Measurements from ENCODE around the gene NOL3.
A peak's percentile ranks its signal among the peaks of the same experiment; 100 is the strongest.

NOL3 gene

GRCh38 chr16:67173323-67173722 lies 3.0 kb downstream of the NOL3 start:
- DNase-seq = no peak

GRCh38 chr16:67173808-67174705 lies 3.7 kb downstream of the NOL3 start:
- DNase-seq = no peak

- DNase-seq = no peak
Measured at GRCh38 chr16:67174706-67175231, 4.4 kb downstream of the NOL3 start.

GRCh38 chr16:67176662-67177061 lies 6.3 kb downstream of the NOL3 start:
- DNase-seq = no peak

- DNase-seq = peak; percentile 37
Measured at GRCh38 chr16:67177743-67178699, 7.7 kb downstream of the NOL3 start.

- DNase-seq = no peak
Measured at GRCh38 chr16:67179421-67180080, 9.2 kb downstream of the NOL3 start.

- no peak for DNase-seq
Measured at GRCh38 chr16:67180166-67180565, 9.8 kb downstream of the NOL3 start.

GRCh38 chr16:67181346-67181745 lies 11.0 kb downstream of the NOL3 start:
- DNase-seq = no peak

- no peak for DNase-seq
Measured at GRCh38 chr16:67182288-67182687, 11.9 kb downstream of the NOL3 start.

- no peak for DNase-seq
Measured at GRCh38 chr16:67183284-67183626, 12.9 kb downstream of the NOL3 start.

GRCh38 chr16:67183627-67184452 lies 13.5 kb downstream of the NOL3 start, which contains the start of gene MATCAP1:
Gene MATCAP1, minus strand, starts transcription at chr16:67183963. Its CDS starts 3,353 bp downstream, at chr16:67180610.
- peak; percentile 83 for DNase-seq

- no peak for DNase-seq
Measured at GRCh38 chr16:67184453-67184994, 14.2 kb downstream of the NOL3 start.

- no peak for DNase-seq
Measured at GRCh38 chr16:67184995-67185650, 14.8 kb downstream of the NOL3 start.

- DNase-seq = no peak
Measured at GRCh38 chr16:67185651-67186134, 15.4 kb downstream of the NOL3 start.

GRCh38 chr16:67186550-67186950 lies 16.2 kb downstream of the NOL3 start:
- DNase-seq = no peak

GRCh38 chr16:67187175-67187890 lies 17.0 kb downstream of the NOL3 start:
- DNase-seq = no peak

- DNase-seq = no peak
Measured at GRCh38 chr16:67188323-67188722, 18.0 kb downstream of the NOL3 start.

GRCh38 chr16:67188798-67189197 lies 18.5 kb downstream of the NOL3 start:
- DNase-seq = no peak

GRCh38 chr16:67190041-67190440 lies 19.7 kb downstream of the NOL3 start, which contains the start of gene EXOC3L1:
Gene EXOC3L1, minus strand, starts transcription at chr16:67190136. Its CDS starts 460 bp downstream, at chr16:67189676.
- DNase-seq = no peak

Measured in NCI-H2081 treated with DMSO at 0.1 percent for 48 hours (cell line).